HG03025 (cell line): Measurements from ENCODE around the gene BGLAP.

Experiments
- ATAC-seq: cut with Tn5 transposase; IDR thresholded peaks from one replicate; pipeline ENCODE4 v1.9.1; 2021; ENCODE audit warnings: mild to moderate bottlenecking, moderate library complexity; ENCODE audit not compliant: unreplicated experiment, low FRiP score

Gene BGLAP

DNA sequence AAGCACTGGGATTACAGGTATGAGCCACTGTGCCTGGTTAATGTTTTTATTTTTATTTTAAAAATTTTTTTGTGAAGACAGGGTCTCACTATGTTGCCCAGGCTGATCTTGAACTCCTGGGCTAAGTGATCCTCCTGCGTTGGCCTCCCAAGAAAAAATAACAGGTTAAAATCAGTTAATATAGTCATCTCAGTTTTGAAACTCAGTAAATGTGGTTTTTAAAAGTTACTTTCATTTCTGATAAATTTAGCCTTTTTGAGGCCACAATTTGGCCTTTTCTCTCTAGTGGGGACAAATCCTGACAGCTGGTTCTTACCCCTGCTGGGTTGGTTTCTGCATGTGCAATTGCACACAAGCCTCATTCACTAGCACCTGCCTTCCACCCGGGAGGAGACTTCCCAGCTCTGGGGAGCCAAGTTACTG lies 15.9 kb upstream of the BGLAP start:
- peak; percentile 63 for ATAC-seq

DNA sequence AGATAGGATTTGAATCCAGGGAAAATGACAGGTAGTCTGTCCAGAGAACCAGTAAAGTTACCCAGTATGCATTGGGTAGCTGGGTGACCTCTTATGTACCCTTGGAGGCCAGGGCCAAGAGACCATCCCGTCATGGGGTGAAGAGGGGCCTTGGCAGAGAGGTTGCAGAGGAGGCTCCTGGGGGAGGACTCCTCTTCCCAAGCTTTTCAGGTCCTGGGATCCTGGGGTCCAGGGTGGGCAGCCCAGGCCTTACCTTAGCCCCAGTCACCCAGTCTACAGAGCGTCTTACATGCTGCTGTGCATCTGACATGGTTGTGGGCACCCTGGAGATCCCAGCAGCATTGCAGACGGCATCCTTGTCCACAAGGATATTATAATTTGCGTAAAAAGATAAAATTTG lies 15.2 kb upstream of the BGLAP start:
- ATAC-seq, result no peak

DNA sequence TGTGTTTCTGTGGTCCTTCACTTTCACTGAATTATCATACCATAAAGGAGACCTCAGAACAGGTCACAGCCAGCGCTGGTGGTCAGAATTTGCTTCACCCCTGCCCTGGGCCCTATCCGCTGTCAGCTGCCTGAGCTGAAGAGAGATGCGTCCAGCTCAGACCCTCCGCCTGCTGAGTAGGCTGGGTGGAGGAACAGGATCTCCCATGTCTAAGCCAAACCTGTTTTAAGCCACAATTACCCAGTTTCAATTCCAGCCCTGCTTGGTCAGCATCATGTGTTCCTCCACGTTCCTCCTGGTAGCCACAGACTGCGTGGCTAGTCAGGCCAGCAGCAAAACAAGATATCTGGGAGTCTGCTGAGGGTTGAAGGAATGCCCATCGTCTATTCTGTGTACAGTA lies 13.5 kb upstream of the BGLAP start:
- no peak for ATAC-seq

DNA sequence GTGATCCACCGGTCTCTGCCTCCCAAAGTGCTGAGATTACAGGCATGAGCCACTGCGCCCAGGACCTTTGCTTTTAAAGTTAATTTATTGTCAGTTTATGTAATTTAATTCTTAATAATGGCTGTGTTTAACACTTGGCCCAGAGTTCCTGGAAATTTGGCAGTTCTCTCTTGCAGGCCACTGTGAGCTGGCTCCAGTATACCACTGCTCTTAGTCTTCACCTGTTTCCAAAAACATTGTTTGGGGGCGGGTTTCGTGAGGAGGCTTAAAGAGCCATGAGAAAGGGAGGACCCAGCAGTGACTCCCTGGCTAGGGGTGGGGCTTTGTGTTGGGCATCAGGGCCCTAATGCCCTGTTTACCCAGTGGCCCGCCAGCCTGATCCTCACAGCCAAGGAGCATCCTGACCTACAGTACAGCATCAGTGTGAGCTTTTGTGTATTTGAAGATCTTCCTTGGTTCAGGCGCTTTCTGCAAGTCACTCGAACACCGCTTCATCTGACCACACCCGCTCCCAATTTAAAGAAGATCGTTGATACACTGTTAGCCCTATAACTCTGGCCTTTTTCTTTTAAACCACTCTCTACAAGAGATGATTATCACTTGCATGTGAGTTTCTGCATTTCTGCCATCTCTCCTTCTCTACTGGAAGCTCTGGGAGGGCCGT lies 12.0 kb upstream of the BGLAP start:
- no peak for ATAC-seq

DNA sequence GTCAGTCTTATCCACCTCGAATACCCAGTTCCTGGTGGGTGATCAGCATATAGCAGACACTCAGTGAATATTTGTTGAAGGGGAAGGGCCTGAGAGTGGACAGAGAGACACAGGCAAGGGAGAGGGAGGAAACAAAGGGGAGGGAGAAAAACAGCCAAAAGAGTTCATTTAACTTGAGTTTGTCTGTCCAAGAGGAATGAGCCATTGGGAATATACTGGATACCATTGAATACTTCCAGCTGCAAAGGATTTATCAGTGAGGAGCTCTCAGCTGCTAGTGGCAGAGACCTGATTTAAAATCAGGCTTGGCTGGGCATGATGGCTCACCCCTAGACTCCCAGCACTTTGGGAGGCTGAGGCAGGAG lies 11.5 kb upstream of the BGLAP start:
- ATAC-seq, result no peak

DNA sequence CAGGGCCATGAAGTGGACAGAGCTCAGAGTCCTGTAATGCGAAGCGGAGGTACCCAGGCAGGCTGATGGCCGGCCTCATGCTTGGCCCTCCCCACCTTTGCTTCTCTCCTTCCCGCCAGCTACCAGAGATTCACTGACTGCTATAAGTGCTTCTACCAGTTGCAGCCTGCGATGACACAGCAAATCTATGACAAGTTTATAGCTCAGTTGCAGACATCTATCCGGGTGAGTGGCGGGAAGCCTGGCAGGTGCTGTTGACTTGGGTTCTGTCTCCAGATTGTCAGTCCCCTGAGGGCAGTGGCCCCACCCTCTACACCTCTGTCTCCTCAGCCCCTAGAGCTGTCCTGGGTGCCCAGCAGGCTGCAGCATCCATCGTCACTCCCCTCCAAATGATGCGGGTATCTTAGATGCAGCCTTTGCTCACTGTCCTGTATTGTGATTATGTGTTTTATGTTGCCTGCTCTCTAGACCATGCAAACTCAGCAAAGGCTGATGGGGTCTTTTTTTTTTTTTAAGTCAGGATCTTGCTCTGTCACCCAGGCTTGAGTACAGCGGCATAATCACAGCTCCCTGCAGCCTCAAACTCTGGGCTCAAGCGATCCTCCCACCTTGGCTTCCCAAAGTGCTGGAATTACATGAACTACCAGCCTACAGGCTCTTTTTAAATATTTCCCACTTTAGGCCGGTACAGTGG lies 9.6 kb upstream of the BGLAP start:
- no peak for ATAC-seq

DNA sequence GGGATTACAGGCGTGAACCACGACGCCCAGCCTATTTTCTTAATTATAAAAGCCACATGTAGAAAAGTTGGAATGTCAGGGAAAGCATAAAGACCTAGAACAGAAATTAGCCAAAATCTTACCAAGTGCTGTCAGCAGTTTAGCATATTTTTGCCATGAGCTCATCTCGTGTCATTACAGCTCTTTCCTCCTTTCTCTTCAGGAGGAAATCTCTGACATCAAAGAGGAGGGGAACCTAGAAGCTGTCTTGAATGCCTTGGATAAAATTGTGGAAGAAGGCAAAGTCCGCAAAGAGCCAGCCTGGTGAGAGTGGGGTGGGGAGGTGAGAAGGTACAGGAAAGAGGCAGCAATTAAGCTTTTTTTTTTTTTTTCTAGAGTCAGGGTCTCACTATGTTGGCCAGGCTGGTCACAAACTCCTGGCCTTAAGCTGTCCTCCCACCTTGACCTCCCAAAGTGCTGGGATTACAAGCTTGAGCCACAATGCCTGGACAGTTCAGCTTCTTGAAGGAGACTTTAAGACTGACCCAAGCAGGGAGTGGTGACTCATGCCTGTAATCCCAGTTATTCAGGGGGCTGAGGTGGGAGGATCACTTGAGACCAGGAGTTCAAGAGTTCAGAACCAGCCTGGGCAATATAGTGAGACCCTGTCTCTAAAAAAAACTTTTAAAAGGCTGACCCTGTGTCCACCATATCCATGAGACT lies 8.4 kb upstream of the BGLAP start:
- no peak for ATAC-seq

DNA sequence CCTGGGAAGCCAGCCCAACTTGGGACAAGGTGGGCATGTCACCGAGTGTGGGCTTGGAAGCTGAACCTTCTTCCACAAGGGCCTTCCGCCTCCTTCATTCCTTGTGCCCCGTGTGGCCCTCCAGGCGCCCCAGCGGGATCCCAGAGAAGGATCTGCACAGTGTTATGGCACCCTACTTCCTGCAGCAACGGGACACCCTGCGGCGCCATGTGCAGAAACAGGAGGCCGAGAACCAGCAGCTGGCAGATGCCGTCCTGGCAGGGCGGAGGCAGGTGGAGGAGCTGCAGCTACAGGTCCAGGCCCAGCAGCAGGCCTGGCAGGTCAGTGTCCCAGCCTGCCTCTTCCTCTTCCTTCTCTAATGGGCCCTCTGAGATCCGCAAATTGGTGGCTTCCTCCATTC lies 5.8 kb upstream of the BGLAP start:
- ATAC-seq, result no peak

DNA sequence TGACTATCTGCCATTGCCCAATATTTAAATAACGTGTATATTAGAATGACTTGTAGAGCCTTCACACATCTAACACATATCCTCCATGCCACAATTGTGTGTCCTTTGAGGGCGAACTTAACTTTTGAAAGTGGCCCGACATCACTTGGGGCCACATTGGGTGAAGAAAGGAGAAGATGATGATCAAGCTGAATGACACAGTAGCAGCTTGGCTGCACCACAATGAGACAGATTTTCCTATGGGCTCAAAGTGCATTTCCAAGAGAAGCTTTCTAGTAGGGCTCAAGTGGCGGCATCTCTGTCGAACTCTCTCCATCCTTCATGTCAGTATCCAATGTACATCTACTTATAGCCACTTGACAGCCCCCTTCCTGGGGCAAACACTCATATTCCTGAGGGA lies 3.7 kb upstream of the BGLAP start:
- ATAC-seq, result no peak

DNA sequence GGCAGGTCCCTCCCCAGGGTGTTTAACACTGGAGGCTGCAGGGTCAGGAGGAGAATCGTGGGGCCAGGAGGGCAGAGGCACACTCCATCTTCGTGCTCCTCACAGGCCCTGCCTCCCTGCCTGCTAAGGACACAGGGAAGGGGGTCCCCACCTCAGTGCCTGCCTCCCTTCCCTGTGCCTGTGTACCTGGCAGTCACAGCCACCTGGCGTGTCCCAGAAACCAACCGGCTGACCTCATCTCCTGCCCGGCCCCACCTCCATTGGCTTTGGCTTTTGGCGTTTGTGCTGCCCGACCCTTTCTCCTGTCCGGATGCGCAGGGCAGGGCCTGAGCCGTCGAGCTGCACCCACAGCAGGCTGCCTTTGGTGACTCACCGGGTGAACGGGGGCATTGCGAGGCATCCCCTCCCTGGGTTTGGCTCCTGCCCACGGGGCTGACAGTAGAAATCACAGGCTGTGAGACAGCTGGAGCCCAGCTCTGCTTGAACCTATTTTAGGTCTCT lies 623 bp upstream of the BGLAP start:
- ATAC-seq, result no peak

DNA sequence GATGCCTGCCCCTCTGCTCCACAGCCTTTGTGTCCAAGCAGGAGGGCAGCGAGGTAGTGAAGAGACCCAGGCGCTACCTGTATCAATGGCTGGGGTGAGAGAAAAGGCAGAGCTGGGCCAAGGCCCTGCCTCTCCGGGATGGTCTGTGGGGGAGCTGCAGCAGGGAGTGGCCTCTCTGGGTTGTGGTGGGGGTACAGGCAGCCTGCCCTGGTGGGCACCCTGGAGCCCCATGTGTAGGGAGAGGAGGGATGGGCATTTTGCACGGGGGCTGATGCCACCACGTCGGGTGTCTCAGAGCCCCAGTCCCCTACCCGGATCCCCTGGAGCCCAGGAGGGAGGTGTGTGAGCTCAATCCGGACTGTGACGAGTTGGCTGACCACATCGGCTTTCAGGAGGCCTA lies 754 bp downstream of the BGLAP start:
- ATAC-seq, result no peak

DNA sequence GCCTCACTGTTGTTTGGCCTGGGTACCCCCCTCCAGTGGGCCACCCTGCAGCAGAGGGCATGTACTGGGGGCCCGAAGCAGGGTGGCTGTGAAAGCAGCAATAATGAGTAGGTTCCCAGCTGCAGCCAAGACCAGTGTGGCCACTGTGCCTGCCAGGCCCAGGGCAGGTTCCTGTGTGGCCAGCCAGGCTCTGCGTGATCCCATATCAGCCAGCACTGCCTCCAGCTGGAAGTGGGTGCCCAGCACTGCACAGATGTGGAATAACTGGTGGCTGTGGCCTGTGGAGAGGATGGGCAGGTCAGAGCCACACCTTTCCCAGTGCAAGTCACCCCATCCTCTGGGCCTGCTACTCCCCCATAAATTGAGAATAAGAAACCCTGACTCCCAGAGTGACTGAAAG lies 2.1 kb downstream of the BGLAP start:
- ATAC-seq, result no peak

DNA sequence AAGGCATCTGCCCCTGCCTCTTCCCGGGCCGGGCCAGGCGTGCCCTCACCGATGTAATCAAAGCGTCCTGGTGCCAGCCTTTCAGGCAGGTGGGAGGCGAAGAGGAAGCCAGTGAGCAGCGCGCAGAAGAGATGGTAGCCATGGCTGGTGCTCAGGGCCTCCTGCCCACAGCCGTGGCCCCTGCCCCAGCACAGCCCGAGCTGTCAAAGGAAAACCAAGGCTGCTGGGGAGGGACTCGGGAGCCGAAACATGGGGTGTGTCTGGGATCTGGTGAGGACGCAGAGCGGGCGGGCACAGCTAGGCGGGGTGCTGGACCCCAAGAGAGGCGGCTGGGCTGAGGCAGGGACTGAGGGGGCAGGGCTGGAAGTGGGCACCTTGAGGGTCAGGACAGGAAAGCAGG lies 2.7 kb downstream of the BGLAP start:
- no peak for ATAC-seq

DNA sequence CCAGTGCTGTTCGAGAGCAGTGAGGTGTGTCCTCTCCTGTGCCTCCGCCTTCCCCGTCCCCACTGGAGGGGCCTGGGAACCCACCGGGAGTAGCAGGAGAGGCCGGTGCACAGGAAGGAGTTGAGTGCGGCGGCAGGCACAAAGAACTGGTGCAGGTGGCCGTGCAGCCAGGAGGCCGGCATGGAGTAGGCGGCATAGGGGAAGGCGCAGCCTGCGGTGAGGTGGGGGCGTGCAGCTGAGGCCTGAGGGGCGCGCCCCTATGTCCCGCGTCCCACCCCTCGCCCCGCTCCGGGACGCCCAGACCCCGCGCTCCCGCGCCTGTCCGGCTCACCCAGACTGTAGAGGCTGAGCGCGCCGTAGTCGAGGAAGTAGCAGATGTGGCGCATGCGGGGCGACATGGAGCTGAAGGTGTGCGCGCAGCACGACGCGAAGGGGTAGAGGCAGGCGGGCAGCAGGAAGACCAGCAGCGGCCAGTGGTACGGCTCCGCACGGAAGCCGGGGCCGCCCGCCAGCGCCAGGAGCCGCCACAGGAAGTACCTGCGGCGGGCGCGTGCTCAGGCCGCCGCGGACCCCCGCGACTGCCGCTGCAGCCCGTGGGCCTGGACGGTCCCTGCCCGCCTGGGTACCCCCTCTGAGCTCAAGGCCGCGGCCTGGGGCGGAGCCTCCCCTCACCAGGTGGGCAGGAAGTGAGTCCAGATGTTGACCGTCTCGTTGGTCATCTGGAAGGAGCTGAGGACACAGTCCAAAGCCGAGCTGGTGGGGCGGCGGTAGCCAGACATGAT lies 3.7 kb downstream of the BGLAP start:
- no peak for ATAC-seq

DNA sequence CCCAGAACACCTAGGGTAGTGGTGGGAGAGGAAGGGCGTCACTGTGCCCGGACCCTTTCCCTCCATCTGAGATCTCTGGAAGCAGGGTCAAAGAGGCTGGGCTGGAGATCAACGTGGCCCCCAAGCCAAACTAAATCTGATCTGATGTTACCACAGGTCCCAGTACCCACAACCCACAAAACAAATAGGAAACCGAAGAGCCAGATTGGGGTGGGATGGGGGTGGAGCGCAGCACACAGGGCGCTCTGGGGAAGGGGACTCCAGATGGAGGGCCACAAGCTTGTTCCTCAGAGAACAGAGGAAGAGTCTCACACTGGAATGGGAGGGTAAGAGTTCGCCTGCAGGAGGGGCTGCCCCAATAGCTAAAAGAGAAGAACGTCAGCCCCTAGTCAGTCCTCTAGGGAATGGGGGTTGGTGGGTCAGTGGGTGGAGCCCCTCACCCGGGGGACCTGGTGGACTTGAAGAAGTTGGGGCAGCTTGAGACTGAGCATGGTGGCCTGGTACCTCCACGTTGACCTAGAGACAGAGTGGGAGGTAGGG lies 4.3 kb downstream of the BGLAP start:
- no peak for ATAC-seq

DNA sequence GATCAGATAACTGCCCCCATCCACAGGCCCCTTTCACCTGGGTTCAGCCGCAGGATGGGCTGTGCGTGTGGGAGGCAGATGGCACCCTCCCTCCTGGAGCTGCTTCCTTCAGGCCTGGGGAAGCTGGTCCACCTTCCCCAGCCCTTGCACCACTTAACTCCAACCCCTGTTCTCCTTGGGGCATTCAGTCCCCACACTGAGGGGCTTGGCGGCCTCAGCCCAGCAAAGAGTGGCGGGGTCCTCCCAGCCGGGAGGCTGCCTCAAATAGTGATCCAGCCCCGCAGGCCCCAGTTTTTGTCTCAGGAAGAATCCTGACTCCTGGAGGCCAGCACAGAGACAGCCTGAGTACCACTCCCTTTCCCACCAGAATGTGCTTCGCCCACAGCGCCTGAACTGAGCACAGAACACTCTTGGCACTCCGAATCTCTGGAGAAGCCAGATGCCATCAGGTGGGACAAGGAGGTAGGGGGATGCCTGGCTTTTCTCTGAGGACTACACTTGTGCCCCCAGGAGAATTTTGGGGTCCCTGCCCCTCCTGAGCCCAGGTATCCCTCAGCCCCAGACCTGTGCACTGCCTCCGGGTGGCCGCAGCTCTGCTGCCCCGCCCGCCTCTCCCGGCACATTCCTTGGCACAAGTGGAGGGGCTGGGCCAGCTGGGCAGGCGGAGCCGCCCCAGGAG lies 4.9 kb downstream of the BGLAP start:
- ATAC-seq, result no peak

DNA sequence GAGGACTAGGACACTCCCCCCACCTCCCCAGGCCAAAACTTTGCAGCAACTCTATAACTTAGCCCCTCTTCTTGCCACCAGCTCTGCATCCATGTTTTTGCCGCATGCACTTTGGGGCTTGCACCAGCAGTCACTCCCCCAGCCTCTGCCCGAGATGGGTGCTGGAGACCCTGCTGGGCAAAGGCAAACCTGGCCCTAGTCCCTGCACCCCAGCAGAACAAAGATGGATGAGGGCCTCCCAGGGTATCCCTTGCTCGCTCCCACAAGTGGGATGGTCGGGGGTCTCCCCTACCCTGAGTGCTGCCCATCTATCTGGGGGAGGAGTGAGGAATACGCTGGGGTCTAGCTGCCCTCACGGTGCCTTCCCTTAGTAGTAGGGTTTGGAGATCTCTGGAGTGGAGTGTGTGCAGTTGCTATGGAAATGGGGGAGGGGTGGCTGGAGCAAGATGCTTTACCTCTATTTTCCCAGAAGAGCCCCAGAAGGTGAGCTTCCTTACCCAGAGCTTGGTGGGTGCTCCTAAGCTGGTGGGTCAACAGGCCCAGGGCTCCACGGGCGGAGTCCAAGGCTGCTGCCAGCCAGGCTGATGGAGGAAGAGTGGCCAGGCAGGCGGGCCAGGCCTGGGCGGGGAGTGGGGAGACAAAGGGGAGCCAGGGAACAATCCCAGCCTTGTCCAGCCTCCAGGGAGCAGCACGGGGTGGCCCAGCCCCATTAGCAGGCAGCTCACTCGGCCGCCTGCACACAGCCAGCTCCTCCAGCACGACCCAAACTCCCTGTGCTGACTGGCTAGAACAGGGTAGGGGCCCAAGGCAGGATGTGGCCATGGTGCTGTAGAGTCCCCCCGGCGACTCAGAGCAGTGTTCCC lies 5.7 kb downstream of the BGLAP start, which contains the start of gene PAQR6:
PAQR6 (minus strand) TSS at position 597 of the 863 bp plus-strand sequence. CDS start 1,325 bp downstream, outside the sequence.
- ATAC-seq, result no peak

DNA sequence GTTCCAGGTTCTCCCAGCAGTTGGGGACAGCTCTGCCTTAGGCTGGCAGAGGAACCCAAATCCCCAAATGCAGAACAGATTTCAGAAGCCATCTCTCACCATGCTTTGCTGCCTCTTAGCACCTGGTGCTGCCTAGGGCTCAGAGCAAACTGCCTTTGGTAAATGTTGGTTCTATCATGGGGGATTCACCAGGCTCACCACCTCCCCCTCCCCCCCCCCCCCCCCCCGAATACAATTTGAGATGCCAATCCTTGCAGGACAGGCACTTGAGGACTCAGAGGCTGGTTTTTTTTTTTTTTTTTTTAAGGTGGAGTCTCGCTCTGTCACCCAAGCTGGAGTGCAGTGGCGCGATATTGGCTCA lies 6.3 kb downstream of the BGLAP start:
- no peak for ATAC-seq

DNA sequence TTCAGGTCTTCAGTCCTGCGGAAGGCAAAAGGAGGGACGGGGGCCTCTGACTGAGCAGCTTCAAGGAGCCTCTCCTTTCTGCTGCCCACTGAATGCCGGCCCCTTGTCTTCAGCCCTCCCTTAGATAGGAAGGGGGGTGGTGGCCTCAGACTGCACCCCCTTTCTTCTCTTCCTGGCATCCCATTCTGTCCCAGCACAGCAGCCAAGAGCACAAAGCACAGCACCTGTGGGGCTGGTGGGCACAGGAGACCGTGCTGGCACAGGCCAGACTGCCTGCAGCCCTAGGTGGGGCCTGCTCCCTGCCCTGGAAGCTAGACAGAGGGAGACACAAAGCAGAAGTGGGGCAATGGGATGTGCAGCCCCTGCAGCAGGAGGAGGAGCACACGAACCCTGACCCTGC lies 7.6 kb downstream of the BGLAP start:
- no peak for ATAC-seq
